HG03460 (cell line): Measurements from ENCODE around the gene ERMP1.
"Not testable (repeated sequence)": the region's sequence is repeated elsewhere in the genome, so short reads cannot be mapped to it uniquely, and the experiment has no call there.

Source experiments
- ATAC-seq: cut with Tn5 transposase; IDR thresholded peaks from one replicate; pipeline ENCODE4 v1.9.1; 2021; ENCODE audit not compliant: unreplicated experiment

ERMP1 gene

GRCh38 chr9:5784526-5785315, 48.2 kb downstream of the ERMP1 start:
- ATAC-seq, result no peak

- ATAC-seq, result no peak
Measured at GRCh38 chr9:5783982-5784381, 48.9 kb downstream of the ERMP1 start.

DNA sequence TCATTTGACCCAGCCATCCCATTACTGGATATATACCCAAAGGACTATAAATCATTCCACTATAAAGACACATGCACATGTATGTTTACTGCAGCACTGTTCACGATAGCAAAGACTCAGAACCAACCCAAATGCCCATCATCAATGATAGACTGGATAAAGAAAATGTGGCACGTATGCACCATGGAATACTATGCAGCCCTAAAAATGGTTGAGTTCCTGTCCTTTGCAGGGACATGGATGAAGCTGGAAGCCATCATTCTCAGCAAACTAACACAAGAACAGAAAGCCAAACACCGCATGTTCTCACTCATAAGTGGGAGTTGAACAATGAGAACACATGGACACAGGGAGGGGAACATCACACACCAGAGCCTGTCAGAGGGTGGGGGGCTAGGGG, 49.5 kb downstream of the ERMP1 start:
- ATAC-seq, result not testable (repeated sequence)

DNA sequence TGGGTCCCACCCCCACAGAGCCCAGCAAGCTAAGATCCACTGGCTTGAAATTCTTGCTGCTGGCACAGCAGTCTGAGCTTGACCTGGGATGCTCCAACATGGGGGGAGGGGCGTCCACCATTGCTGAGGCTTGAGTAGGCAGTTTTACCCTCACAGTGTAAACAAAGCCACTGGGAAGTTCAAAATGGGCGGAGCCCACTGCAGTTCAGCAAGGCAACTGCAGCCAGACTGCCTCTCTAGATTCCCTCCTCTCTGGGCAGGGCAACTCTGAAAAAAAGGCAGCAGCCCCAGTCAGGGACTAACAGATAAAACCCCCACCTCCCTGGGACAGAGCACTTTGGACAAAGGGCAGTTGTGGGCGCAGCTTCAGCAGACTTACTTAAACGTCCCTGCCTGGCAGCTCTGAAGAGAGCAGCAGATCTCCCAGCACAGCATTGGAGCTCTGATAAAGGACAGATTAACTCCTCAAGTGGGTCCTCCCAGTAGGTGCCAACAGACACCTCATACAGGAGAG, 53.2 kb downstream of the ERMP1 start:
- ATAC-seq, result not testable (repeated sequence)

DNA sequence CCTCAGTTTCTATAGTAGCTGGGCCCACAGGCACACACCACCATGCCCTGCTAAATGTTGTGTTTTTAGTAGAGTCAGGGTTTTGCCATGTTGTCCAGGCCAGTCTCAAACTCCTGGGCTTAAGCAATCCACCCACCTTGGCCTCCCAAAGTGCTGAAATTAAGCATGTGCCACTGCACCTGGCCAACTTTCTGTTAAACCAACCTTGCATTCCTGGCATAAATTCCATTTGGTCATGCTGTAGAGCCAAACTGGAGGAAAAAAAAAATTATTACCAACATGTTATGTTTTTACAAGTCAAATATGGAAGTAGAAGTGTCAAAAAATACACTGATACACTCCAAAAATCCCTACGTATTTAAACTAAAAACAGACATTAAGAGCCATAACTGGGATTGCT, 54.1 kb downstream of the ERMP1 start:
- no peak for ATAC-seq

DNA sequence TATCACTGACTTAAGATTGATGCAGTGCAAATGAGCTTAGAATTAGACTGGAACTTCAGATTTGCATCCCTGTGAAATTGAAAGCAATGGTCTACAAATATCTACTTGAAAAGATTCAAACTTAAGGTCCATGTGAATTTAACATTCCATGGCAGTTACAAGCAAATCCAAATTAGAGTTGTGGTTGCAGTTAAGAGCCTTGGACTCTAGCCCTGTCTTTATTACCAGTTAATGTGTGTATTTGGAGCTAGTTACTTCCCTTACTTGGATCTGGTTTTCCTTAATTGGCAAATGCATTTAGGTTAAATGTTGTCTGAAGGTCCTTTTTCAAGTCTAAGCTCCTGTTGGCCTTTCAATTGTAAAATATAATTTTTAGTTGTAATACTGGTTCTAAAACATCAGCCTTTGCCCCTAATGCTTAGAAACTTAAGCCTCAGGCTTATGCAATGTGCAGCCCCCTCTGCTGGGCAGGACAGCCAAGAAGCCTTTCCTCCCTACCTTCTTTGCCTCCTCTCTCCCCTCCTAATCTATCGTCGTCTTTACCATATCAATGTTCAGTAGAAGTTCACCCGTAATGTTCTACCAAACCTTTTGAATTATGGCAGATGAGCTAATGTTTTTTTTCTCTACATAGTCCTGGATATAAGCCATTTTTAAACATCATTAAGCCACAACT, 59.5 kb downstream of the ERMP1 start:
- no peak for ATAC-seq

- ATAC-seq, result no peak
Measured at GRCh38 chr9:5767968-5768932, 64.7 kb downstream of the ERMP1 start.

DNA sequence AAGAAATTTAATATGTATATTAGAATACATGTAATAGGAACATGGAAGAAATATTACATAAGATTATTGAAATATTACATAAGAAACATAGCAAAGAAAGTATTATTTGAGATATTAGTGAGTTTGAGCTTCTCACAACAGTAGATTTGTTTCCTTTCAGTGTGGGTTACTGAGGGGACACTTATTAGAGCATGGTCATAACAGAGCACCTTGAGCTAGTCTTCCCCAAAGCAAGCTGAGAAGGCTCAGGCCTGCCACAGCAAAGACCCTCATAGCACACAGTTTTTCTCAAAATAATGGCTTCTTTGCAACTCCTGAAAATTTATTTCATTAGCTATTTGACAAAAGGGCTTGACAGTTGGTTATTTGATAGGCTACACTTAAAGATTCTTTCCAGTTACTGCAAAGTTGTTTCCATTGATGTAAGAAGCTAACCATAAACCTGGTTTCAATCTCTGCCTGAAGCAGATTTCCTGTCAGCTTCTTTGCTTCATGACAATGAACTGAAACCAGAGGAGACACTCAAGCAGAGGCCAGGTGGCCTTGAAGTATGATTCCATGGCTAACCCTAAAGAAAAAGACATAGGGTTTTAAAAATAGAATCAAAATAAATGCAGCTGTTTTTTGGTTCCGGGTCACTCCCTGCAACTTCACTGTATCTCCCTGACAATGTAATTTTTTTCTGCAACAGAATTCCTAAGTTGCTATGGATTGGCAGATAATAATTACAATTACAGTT, 68.6 kb downstream of the ERMP1 start:
- ATAC-seq, result peak; percentile 92

DNA sequence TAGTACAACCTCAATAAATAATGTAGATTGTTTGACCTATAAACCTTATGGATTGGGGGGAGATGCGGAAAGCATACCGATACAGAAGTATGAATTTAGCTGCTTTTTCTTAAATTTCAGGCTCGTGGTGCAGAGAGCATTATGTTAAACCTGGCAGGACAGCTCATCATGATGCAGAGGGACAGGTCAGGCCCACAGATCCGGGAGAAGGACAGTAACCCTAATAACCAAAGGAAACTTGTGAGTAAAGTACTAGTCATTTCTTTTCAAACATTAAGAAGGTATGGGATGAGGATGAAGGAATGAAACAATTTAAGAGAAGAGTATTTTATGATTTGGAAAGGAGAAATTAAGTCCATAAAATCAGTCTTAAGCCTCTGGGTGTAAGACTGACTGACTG, 70.5 kb downstream of the ERMP1 start:
- ATAC-seq, result no peak

DNA sequence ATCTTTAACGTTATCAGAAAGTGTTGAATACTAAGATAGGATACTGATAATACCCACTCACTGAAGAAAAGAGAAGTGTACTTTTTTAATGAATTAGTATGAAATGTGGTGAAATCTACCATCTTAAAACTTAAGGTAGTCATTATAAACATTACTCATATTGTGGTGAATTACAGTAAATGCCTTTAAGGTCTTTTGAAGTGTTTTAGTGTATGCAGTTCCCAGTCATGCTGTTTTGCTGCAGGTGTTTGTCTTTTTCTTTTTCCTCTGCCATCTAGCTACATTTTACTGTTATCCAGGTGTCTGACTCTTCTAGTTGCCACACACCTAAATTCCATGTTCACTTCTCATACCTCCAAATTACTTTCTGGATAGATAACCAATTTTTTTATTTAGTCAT, 72.6 kb downstream of the ERMP1 start:
- ATAC-seq, result no peak

DNA sequence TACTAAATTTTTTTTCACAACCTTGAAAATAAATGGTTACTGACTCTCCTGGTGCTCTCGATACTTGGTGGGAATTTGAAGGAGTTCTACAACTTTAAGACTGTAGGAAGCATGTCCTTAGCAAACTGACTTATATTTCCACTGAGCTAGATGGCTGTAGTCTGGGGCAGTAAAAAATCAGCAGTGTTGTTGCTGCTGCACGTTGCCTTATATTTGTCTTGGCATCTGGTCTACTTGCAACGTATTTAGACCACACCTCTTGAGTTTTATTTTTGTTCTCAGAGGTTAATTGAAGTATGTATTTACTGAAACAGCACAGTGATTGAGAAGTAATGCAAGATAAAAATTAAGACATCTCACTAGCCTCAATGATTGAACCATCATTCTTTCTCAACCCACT, 76.3 kb downstream of the ERMP1 start:
- ATAC-seq, result no peak

DNA sequence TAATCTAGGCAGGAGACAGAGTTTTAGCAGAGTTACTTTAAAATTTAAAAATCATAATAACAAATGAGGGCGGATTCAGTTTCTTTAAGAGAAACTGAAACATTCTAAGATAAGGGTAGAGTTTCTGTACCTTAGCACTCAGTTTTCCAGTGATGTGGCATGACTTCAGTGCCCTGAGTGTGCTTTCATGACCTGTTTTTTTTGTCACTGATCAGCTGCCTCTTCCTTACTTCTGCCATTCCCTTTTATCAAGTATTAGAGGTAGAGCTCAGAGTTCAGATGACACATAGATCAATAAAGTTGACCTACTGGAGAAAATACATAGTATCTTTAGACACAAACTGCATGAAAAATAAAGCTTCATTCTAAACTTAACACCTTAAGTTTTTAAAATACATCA, 82.3 kb downstream of the ERMP1 start:
- no peak for ATAC-seq

GRCh38 chr9:5749306-5749705, 83.6 kb downstream of the ERMP1 start:
- ATAC-seq, result no peak

- ATAC-seq, result no peak
Measured at GRCh38 chr9:5748438-5748837, 84.5 kb downstream of the ERMP1 start.

DNA sequence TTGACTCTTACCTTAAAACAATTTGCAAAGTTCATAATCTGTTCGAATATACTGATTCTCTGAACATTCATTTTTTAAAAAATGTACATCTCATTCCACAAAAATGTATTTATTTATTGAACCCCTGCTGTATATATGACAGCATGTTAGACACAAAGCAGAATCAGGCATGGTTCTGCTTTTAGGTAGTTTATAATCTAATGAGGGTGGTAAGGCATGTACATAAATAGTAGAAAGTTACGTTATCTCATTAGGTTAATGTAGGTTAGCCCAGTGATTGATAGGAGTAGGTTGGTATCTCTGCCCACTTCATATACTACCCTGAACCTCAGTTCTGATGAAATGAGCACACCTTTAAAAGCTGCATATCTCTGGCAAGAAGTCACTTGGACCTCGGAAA, 89.8 kb downstream of the ERMP1 start:
- no peak for ATAC-seq

GRCh38 chr9:5736563-5737346, 96.2 kb downstream of the ERMP1 start:
- ATAC-seq, result no peak

DNA sequence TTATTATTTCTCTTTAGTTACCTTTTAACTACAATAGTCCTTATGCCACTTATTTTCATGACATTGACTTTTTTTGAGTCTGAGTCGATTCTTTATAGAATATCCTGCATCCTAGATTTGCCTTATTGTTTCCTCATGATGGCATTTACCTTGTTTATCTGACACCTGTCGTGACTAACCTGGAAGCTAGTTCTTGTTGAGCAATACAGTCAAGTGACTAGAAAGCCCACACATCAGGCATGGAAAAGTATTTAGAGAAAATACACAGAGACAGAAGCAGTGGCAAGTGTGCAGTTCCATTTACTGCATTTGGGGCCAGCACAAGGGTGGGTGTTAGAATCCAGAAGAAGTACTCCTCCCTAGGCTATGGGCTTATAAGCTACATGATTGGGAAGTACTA, 97.8 kb downstream of the ERMP1 start:
- no peak for ATAC-seq
